Epidermal melanocyte (primary cell): ENCODE data around the gene PHKA1.
"Not testable (repeated sequence)": the region's sequence is repeated elsewhere in the genome, so short reads cannot be mapped to it uniquely, and the experiment has no call there.

Source experiments
- DNase-seq: peaks from one replicate; pipeline ENCODE4 v3.0.0; 2011; ENCODE audit warnings: low spot score; ENCODE audit not compliant: insufficient read length

Gene PHKA1

GRCh38 chrX:72713599-72714477, at the start of gene PHKA1:
Gene PHKA1, minus strand, starts transcription at chrX:72714306. Its CDS starts 426 bp downstream, at chrX:72713880.
- DNase-seq, result not testable (repeated sequence)

DNA sequence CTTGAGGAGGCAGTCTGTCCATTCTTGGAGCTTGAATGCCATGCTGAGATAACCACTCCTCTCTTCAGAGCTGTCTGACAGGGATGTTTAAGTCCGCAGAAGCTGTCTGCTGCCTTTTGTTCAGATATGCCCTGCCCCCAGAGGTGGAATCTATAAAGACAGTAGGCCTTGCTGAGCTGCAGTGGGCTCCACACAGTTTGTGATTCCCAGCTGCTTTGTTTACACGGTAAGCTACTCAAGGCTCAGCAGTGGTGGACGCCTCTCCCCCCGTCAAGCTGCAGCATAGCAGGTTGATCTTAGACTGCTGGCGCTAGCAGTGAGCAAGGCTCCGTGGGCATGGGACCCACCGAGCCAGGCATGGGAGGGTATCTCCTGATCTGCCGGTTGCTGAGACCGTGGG, 46.3 kb upstream of the PHKA1 start:
- DNase-seq, result not testable (repeated sequence)

- DNase-seq, result not testable (repeated sequence)
Measured at GRCh38 chrX:72748545-72748944, 34.4 kb upstream of the PHKA1 start.

DNA sequence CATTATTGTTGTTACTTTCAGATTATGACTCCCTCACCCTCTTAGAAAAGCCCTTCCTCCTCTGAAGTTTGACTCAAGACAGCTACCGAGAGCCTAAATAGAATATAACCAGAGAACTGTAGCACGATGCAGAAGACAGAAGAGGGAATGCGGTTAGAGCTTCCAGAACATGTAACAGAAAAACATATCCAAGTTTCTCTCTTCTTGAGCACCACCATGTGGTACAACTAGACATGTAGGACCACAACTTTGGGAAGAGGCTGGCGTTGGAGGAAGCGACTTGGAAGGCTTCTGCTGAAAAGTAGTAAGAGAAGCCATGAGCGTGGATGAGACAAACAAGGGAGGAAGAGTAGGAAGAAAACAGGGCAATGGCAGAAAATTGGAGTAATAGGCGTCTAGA, 31.4 kb upstream of the PHKA1 start:
- DNase-seq, result not testable (repeated sequence)

DNA sequence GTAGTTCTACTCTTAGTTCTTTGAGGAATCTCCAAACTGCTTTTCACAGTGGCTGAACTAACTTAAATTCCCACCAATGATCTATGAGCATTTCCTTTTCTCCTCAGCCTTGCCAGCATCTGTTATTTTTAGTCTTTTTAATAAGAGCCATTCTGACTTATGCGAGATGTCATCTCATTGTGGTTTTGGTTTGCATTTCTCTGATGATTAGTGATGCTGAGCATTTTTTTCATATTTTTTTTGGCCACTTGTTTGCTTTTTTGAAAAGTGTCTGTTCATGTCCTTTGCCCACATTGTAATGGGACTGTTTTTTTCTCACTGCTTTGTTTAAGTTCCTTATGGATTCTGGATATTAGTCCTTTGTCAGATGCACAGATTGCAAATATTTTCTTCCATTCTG, 21.5 kb upstream of the PHKA1 start:
- DNase-seq, result no peak

DNA sequence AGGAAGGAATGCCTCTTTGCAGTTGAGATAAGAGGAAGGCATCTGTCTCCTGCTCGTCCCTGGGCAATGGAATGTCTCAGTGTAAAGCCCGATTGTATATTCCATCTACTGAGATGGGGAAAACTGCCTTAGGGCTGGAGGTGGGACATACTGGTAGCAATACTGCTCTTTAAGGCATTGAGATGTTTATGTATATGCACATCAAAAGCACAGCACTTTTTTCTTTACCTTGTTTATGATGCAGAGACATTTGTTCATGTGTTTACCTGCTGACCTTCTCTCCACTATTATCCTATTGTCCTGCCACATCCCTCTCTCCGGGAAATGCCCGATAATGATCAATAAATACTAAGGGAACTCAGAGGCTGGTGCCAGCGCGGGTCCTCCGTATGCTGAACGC, 19.5 kb upstream of the PHKA1 start:
- DNase-seq, result not testable (repeated sequence)

- DNase-seq, result no peak
Measured at GRCh38 chrX:72727846-72728245, 13.7 kb upstream of the PHKA1 start.

DNA sequence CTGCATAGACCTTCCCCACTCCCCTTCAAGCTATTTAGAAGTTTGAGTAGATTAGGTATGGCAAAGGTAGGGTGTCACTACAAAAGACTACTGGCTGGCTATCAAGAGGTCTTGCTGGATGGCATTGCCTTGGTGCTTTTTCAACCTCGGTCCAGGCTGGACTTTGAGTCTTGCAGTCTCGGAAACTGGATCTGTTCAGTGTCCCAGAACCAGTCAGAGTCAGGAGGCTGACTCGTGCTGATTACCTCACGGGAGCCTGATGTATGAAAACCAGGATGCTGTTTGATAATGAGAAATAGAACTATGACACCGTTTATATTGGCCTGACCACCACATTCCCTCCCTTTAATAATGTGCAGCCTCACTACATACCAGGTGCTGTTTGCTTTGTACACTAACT, 2.7 kb upstream of the PHKA1 start:
- no peak for DNase-seq

- DNase-seq, result no peak
Measured at GRCh38 chrX:72715546-72715945, 1.4 kb upstream of the PHKA1 start.

GRCh38 chrX:72714478-72714916, 391 bp upstream of the PHKA1 start:
- DNase-seq, result peak; percentile 17

DNA sequence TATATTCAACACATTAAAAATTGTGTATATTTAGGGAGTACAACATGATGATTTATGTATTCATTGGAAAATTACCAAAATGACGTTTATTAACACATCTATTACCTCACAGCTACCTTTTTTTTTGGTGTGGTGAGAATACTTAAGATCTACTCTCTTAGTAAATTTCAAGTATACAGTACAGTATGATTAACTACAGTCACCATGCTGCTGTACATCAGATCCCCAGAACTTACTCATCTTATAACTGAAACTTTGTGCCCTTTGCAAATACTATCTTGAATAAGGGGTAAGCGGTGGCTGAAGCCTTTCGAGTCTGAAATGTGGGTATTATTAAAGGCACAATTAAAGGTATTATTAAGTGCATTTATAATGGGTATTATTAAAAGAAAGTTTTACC, 976 bp downstream of the PHKA1 start:
- no peak for DNase-seq

DNA sequence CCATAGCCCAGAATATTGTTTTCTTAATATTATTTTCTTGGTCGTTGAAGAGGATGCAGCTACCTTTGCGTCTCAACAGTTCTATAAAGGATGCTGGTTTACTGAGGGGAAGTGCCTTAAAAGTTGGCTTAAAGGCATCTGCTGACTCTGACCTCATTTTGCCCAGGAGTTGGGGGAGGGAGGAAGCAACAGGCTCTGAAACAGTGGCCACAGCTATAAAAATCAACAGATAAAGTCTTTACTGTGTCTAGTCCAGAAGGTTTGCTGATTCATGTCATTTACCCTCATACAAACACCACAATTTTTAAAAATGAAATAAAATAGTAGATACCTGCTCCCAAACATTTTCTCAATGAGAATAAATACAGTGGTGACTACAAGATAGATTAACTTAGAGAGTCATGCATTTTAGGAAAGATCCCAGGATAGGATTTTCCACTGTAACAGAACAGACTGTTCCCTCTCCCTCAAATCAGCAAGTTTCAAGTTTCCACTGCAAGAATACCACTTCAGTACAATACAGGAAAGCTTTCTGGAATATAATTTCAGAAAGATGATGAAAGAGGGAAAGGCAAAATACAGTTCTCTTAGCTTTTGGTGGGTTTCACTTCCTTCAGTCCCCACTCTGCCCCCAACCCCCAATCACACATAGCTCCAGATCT, 1.9 kb downstream of the PHKA1 start:
- no peak for DNase-seq

- DNase-seq, result no peak
Measured at GRCh38 chrX:72705814-72706213, 8.3 kb downstream of the PHKA1 start.

- no peak for DNase-seq
Measured at GRCh38 chrX:72705111-72705510, 9.0 kb downstream of the PHKA1 start.

DNA sequence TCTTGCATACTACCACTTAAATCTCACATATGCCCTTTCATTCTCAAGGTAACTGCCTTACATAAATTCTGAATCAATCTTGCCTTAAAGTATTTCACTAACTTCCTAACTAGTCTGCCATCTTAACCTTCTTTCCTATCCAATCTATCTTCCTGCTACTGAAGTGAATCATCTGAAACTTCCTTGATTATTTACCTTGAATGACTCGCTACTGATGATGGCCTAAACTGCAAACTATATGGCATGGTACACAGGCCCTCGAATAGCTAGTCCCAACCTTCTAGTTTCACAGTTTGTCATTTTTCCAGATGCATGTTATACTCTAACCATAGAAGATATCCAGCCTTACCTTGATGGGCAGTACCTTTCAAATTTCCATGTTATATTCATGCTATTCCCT, 19.9 kb downstream of the PHKA1 start:
- DNase-seq, result no peak

DNA sequence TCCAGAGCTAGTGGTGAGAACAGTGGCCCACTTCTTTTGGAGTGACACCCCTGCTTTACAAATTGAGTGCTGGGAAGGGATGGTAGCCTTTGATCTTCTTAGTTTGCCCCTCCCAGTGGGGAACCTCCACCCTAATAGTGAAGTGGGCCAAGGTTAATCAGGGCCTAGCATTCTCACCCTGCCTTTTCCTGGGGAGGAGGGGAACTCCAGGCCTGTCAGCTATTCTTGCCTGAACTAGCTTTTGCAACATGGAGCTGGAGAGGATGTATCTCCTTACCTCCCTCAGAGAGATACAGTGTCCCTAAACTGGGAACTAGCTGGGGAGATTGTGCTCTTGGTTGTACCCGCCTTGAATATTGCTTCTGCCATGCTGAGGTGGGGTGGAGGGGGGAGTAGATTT, 20.6 kb downstream of the PHKA1 start:
- no peak for DNase-seq

DNA sequence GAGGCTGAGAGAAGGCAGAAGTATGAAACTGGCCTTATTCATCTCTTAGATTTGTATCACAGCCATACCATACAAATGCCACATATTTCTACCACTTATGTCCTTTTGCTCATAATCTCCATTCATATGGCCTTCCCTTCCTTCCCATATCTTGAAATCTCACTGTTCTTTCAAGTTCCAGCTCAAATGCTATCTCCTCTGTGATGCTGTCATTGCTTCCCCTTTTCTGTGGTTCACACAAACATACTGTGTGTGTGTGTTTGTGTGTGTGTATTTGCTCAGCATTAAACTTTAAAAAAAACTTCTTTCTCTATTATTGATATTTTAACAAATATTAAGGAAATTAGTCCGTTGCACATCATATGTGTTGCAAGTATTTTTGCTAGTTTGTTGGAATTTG, 26.7 kb downstream of the PHKA1 start:
- DNase-seq, result no peak

- DNase-seq, result no peak
Measured at GRCh38 chrX:72685810-72686456, 28.2 kb downstream of the PHKA1 start.

DNA sequence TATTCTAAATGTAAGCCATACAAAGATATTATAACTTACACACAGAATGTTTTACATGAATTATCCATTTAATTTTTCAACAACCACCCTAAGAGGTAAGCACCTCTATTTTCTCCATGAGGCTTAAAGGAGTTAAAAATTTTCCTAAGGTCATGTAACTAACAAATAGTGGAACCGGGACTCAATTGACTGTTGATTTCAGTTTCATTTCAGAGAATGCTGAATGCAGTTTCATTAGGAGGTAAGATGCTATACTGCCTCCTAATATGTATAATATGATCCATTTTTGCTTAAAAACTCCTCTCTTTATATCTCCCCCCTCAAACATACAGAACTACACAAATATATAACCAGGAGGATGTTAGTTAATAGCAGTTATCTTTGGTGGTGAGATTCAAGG, 29.1 kb downstream of the PHKA1 start:
- DNase-seq, result no peak

GRCh38 chrX:72683631-72684030, 30.5 kb downstream of the PHKA1 start:
- DNase-seq, result no peak

- no peak for DNase-seq
Measured at GRCh38 chrX:72676465-72676864, 37.6 kb downstream of the PHKA1 start.

GRCh38 chrX:72673951-72674350, 40.2 kb downstream of the PHKA1 start:
- DNase-seq, result not testable (repeated sequence)
